Mucosa of descending colon (tissue), 3 donors: ENCODE data around the gene INAVA. TPM values are rescaled to one million over a fixed set of nuclear protein-coding genes. Genes with fewer than 3 reads are reported as not detected.

Experiments used
- ATAC-seq: fragments of 200-7000 bp; cut with Tn5 transposase; one replicate; pipeline ENCODE4 v1.9.1; 2020; ENCODE audit warnings: mild to moderate bottlenecking, moderate library complexity
- DNase-seq, 3 donors: peaks; one replicate each; pipeline ENCODE4 v3.0.0-alpha.2; 2020
- H3K36me3 ChIP-seq: fragments of 200-600 bp; one replicate; pipeline ENCODE4 v1.8.0; 2021; ENCODE audit warnings: low read depth, mild to moderate bottlenecking
- H3K4me1 ChIP-seq: fragments of 200-600 bp; one replicate; pipeline ENCODE4 v1.8.0; 2021; ENCODE audit warnings: low read depth, mild to moderate bottlenecking
- H3K4me3 ChIP-seq: fragments of 200-600 bp; one replicate; pipeline ENCODE4 v1.8.0; 2021; ENCODE audit warnings: mild to moderate bottlenecking
- H3K9me3 ChIP-seq: fragments of 200-600 bp; one replicate; pipeline ENCODE4 v1.8.0; 2021; ENCODE audit warnings: mild to moderate bottlenecking
- CTCF ChIP-seq: fragments of 200-600 bp; IDR thresholded peaks from one replicate; pipeline ENCODE4 v1.8.0; 2022; ENCODE audit warnings: antibody characterized with exemption, mild to moderate bottlenecking
- intact Hi-C, 2 donors: fragments of 100-400 bp; cut with DNase I in 1 of 2; cut with micrococcal nuclease in 1 of 2; formaldehyde crosslinking; loops; one replicate each; pipeline versions ENCODE4 v1.11.0 to v1.11.1; 2022; cut with DNase I, micrococcal nuclease
- total RNA-seq, 3 donors: library from RNA; stranded (reverse); fragmentation: NEBNext Ultra II Directional in 2 of 3; extraction: Animal tissue kit (Norgen Biotek cat#: 25700) in 2 of 3; gene quantifications; one replicate each; pipeline versions ENCODE4 v1.2.1 to v1.2.4, GENCODE V29; 2021 to 2023
- donor health status: DM: no; HTN: no; CAD: no; lungs with moderate emphysema.
- donor health status: DM: no; HTN: no; CAD: no.
- donor health status: DM: no; HTN: yes; CAD: no.

INAVA gene
- total RNA-seq, 3 donors from 2014 or later, result 82.0 to 238 (median 171) TPM

- H3K9me3 ChIP-seq, result no peaks in the 10 kb centered on the region
- ATAC-seq (no peak), DNase-seq (no peak)
- intact Hi-C loops, result no loop called here
- H3K4me1 ChIP-seq, result peaks cover 60% of the 10 kb centered on the region
- TF ChIP-seq CTCF, result no peak
- H3K36me3 ChIP-seq, result no peaks in the 10 kb centered on the region
- no peak overlapping the region for H3K4me3 ChIP-seq
Observed at GRCh38 chr1:200903793-200904192, 9.1 kb downstream of the INAVA start.

DNA sequence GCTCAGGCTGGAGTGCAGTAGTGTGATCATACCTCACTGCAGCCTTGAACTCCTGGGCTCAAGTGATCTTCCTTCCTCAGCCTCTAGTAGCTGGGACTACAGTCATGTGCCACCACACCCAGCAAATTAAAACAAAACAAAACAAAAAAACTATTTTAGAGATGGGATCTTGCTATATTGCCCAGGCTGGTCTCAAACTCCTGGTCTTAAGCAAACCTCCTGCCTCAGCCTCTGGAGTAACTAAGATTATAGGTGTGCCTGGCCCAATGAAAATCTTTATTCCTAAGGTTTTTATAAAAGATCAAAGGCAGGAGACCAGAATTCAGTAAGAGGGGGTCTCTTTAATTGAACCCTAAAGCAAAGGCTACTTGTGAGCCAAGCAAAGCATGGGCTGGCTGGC is 10.1 kb downstream of the INAVA start:
- Histone ChIP-seq H3K9me3 (no peaks in the 10 kb centered on the region), H3K4me1 (peaks cover 70% of the 10 kb centered on the region), H3K36me3 (no peaks in the 10 kb centered on the region), H3K4me3 (no peak overlapping the region)
- no peak for TF ChIP-seq CTCF
- intact Hi-C loops, result no loop called here
- DNase-seq, result no peak
- ATAC-seq, result no peak

DNA sequence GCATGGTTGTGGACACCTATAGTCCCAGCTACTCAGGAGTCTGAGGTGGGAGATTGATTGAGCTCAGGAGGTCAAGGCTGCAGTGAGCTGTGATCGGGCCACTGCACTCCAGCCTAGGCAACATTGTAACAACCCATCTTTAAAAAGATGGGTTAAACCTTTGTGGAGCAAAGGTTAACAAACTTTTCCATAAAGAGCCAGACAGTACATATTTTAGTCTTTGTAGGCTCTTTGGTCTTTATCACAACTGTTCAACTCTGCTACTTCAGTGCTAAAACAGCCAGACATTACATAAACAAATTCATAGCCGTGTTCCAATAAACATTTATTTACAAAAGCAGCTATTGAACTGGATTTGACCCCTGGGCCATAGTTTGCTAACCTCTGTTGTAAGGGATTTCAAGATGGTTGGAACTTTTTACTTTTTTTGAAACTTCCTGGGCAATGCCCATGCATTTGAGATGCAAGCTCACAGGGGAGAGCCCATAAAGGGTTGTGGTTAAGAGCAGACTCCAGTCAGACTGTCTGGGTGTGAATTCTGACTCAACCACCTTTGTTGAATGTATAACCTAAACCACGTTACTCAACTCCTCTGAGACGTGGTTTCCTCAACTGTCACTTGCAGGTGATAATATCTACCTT is 10.8 kb downstream of the INAVA start:
- peaks cover 69% of the 10 kb centered on the region for H3K4me1 ChIP-seq
- no peaks in the 10 kb centered on the region for H3K36me3 ChIP-seq

GRCh38 chr1:200906491-200906890 is 11.8 kb downstream of the INAVA start:
- no peaks in the 10 kb centered on the region for H3K9me3 ChIP-seq
- H3K36me3 ChIP-seq, result no peaks in the 10 kb centered on the region
- intact Hi-C loops, result no loop called here
- DNase-seq (no peak), ATAC-seq (no peak)
- TF ChIP-seq CTCF, result no peak
- no peak overlapping the region for H3K4me3 ChIP-seq
- H3K4me1 ChIP-seq, result peaks cover 62% of the 10 kb centered on the region

More for the DNA sequence above, 10.8 kb downstream of the INAVA start:
- intact Hi-C loops, result no loop called here
- no peak for TF ChIP-seq CTCF
- Histone ChIP-seq H3K4me3 (no peak overlapping the region), H3K9me3 (no peaks in the 10 kb centered on the region)
- DNase-seq (no peak), ATAC-seq (peak; percentile 43)

DNA sequence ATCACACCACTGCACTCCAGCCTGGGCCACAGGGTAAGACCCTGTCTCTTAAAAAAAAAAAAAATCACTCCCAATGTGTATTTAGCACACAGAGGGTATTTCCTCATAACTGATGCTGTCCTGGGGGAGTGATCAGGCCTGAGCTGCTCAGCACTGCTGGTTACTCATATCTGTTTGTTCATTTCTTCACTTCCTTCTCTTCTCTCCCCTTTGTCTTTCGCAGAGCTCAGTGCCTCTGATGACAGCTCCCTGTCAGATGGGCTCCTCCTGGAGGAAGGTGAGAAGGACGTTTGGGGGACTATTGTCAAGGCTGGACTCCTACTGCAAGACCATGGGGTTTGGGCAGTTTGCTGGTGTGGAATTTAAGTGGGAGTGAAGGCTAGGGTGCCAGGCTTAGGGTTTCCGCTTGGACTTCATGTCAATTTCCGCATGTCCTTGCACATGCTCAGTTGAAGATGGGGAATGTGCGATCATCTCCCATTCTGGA is 13.0 kb downstream of the INAVA start:
- Histone ChIP-seq H3K4me3 (no peak overlapping the region), H3K36me3 (no peaks in the 10 kb centered on the region), H3K4me1 (peaks cover 66% of the 10 kb centered on the region), H3K9me3 (no peaks in the 10 kb centered on the region)
- DNase-seq, result peak in 1 of 3 donors; percentile 45
- no peak for TF ChIP-seq CTCF
- intact Hi-C loops, result no loop called here
- peak; percentile 68 for ATAC-seq
